ENCODE results near the gene PEX7. TPM values are rescaled to one million over a fixed set of nuclear protein-coding genes. Genes with fewer than 3 reads are reported as not detected.

PEX7 gene
- total RNA-seq, 1 experiment from 2014 or later: 11.4 TPM

DNA sequence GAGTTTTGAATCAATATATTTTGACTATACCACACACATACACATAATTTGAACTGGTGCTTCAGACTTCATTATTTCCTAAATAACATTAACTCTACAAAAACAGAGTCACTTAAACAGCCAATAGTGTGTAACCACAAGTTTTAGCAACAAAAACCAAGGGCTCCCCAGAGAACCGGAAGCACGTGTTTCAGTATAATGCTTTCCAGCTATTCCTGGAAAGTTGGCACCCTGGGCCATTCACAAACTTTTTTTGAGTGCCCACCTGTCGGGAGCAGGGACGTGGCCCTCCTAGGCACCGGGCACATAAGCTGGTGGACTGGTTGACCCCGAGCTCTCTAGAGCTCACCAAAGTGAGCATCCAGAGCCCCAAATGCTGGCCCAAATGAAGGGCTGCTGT lies 97.8 kb downstream of the PEX7 start:
- no peaks in the 10 kb centered on the region; the same call in 1 of the 2 replicates for H3K9me3 ChIP-seq (replicated peaks)
- no peaks in the 10 kb centered on the region for H3K36me3 ChIP-seq
- peaks cover 47% of the 10 kb centered on the region for H3K27me3 ChIP-seq (replicated peaks)
- DNase-seq (ENCODE audit: low read depth in 1 of 2, low spot score in 2 of 2): no peak
- no peak overlapping the region for H3K27ac ChIP-seq
- peaks cover 18% of the 10 kb centered on the region for H3K4me1 ChIP-seq (replicated peaks)
- H3K4me3 ChIP-seq: no peak overlapping the region

DNA sequence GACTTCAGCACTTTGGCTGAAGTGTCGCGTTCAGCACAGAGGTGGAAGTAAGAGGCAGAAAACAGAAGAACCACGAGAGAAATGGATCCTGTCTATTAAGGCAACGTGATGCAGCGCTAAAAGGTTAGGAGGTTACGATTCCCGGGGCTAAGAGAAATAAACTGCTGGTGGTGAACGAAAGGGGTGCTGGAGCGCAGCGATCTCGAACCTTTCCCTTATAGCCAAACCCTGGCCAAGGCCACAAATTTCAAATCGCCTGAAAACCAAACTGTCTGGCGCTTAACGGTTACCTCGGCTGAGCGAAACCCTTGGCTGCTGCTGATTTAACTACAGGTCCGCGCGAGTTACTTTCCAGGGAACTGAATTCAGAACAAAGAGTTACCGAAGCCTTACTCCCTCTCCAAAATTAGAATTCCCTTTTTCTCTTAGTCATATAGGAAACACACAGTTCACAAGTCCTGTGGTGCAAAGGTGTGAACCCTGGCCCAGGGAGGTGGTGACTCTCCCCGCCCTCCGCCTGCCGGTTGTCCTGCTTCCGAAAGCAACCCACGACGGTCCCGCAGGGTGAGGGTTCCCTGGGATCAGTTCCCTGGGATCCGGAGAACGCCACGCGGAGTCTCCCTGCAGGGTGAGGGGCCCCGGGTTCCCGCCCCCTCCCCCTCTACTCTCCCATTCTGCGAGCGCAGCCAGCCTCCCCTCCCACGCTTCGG lies 98.4 kb downstream of the PEX7 start:
- H3K36me3 ChIP-seq: no peaks in the 10 kb centered on the region
- no peaks in the 10 kb centered on the region; the same call in 1 of the 2 replicates for H3K9me3 ChIP-seq (replicated peaks)
- H3K27me3 ChIP-seq (replicated peaks): peaks cover 47% of the 10 kb centered on the region
- no peak overlapping the region for H3K27ac ChIP-seq
- peak overlapping the region; percentile 38 for H3K4me3 ChIP-seq
- no peak for DNase-seq (ENCODE audit: low read depth in 1 of 2, low spot score in 2 of 2)
- peaks cover 18% of the 10 kb centered on the region for H3K4me1 ChIP-seq (replicated peaks)

DNA sequence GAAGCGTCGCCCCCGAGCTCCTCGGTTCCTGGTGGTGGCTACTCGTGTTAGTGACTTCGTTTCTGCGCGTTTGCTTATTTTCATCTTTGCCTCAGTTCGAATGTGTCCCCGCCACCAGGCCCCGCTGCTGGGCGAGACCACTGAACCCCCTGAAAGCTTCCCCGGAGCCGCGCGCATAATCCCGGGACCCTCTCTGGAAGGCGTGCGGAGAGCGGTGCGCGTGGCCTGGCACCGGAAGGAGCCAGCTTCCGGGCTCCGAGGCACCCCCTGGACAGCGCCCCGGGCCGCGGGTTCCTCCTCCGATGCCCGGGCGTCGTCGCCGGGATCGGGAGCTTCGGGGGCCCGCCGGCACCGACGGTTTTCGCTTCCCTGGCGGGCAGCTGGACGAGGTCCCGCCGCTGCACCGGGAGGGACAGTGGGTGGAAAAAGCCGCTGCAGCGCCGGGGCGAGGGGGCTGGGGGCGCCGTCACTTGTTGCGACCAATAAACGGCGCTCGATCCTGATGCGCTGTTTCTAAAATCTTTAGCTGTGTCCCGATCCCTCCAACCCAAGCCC lies 99.1 kb downstream of the PEX7 start:
- no peaks in the 10 kb centered on the region; the same call in 1 of the 2 replicates for H3K9me3 ChIP-seq (replicated peaks)
- no peaks in the 10 kb centered on the region for H3K36me3 ChIP-seq
- H3K27me3 ChIP-seq (replicated peaks): peaks cover 47% of the 10 kb centered on the region
- peak overlapping the region; percentile 38 for H3K4me3 ChIP-seq
- H3K4me1 ChIP-seq (replicated peaks): peaks cover 18% of the 10 kb centered on the region
- H3K27ac ChIP-seq: no peak overlapping the region
- DNase-seq (ENCODE audit: low read depth in 1 of 2, low spot score in 2 of 2): peak in 1 of 2 experiments; percentile 19

DNA sequence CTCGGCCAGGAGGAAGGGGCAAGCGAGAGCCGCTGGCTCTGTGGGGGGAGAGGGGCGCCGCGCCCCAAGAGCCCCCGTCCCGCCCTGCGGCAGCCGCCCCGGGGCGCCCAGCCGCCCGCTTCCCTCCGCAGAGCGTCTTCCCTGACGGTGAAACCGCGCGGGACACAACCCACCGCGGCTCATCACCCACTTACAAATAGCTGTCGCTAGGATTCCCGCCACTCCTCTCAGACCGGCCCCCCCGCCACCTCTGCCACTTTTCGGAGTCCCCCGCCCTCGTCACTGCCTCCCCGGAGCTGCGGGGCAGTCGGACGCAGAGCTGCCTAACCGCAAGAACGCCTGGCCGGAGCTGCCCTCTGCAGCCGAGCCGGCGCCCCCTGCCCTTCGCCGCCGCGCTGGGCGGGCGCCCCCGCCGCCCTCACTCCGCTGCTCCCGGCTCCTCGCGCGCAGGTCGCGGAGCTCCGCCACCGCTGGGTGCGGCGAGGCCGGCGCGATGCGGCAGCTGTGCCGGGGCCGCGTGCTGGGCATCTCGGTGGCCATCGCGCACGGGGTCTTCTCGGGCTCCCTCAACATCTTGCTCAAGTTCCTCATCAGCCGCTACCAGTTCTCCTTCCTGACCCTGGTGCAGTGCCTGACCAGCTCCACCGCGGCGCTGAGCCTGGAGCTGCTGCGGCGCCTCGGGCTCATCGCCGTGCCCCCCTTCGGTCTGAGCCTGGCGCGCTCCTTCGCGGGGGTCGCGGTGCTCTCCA lies 99.7 kb downstream of the PEX7 start, which contains the start of gene SLC35D3:
Gene SLC35D3 (plus strand): TSS at position 366 of the 749 bp plus-strand sequence. CDS start 128 bp downstream, at position 494.
- H3K27ac ChIP-seq: no peak within 1 kb of the TSS
- peaks cover 18% of the 10 kb centered on the region for H3K4me1 ChIP-seq (replicated peaks)
- peak within 1 kb of the TSS; percentile 38 for H3K4me3 ChIP-seq
- no peaks in the 10 kb centered on the region; the same call in 1 of the 2 replicates for H3K9me3 ChIP-seq (replicated peaks)
- DNase-seq (ENCODE audit: low read depth in 1 of 2, low spot score in 2 of 2): peak; percentile 22 to 45
- H3K36me3 ChIP-seq: no peaks in the 10 kb centered on the region
- peaks cover 47% of the 10 kb centered on the region for H3K27me3 ChIP-seq (replicated peaks)

DNA sequence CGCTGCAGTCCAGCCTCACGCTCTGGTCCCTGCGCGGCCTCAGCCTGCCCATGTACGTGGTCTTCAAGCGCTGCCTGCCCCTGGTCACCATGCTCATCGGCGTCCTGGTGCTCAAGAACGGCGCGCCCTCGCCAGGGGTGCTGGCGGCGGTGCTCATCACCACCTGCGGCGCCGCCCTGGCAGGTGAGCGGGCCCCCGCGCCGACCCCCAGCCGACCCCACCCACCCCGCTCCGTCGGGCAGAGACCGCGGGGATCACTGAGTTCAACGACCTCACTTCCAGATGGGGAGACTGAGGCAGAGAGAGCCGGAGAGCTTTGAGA lies 100.3 kb downstream of the PEX7 start:
- Histone ChIP-seq H3K4me3 (peak overlapping the region; percentile 38), H3K36me3 (no peaks in the 10 kb centered on the region), H3K9me3 (replicated peaks) (no peaks in the 10 kb centered on the region; the same call in 1 of the 2 replicates), H3K27ac (no peak overlapping the region), H3K4me1 (replicated peaks) (peaks cover 18% of the 10 kb centered on the region), H3K27me3 (replicated peaks) (peaks cover 47% of the 10 kb centered on the region)
- DNase-seq (ENCODE audit: low read depth in 1 of 2, low spot score in 2 of 2): no peak

DNA sequence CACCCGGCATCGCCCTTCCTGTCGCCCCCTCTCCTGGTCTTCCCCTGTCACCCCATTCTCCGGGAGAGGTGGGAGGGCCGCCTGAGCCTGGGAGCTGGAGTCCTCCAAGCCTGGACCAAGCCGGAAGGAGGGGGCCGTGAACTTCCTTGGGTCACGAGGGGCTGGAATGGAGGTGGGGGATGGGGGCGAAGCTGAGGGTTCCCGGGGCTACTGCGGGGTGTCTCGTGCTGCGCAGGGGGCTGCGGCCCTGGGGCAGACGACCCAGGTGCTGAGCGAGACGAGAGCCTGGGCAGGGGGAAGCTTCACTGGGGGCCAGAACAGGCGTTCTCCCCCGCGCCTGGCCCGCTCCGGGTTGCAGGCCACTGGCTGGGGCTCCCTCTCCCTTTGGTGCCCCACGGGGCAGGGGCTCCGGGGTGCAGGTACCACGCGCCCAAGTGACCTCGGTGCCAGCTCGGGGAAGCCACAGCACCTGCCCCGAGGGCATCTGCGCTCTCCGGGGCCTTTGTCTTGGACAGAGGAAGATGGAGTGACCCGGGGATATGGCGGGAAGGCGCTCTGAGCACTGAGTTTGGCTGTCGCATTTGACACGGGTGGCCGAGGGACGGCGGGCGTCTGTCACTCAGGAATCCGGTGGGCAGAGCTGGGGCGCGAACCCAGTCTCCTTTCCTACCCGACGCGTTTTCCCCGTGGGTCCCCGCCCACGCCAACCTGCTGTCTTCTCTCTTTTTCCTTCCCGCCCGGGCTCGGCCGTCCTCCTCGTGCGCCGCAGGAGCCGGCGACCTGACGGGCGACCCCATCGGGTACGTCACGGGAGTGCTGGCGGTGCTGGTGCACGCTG lies 100.9 kb downstream of the PEX7 start:
- Histone ChIP-seq H3K4me3 (no peak overlapping the region), H3K4me1 (replicated peaks) (peaks cover 18% of the 10 kb centered on the region), H3K36me3 (no peaks in the 10 kb centered on the region), H3K9me3 (replicated peaks) (no peaks in the 10 kb centered on the region; the same call in 1 of the 2 replicates), H3K27ac (no peak overlapping the region), H3K27me3 (replicated peaks) (peaks cover 47% of the 10 kb centered on the region)
- DNase-seq (ENCODE audit: low read depth in 1 of 2, low spot score in 2 of 2): peak in 1 of 2 experiments; percentile 41

DNA sequence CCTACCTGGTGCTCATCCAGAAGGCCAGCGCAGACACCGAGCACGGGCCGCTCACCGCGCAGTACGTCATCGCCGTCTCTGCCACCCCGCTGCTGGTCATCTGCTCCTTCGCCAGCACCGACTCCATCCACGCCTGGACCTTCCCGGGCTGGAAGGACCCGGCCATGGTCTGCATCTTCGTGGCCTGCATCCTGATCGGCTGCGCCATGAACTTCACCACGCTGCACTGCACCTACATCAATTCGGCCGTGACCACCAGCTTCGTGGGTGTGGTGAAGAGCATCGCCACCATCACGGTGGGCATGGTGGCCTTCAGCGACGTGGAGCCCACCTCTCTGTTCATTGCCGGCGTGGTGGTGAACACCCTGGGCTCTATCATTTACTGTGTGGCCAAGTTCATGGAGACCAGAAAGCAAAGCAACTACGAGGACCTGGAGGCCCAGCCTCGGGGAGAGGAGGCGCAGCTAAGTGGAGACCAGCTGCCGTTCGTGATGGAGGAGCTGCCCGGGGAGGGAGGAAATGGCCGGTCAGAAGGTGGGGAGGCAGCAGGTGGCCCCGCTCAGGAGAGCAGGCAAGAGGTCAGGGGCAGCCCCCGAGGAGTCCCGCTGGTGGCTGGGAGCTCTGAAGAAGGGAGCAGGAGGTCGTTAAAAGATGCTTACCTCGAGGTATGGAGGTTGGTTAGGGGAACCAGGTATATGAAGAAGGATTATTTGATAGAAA lies 101.7 kb downstream of the PEX7 start:
- Histone ChIP-seq H3K9me3 (replicated peaks) (no peaks in the 10 kb centered on the region; the same call in 1 of the 2 replicates), H3K27ac (no peak overlapping the region)
- no peak for DNase-seq (ENCODE audit: low read depth in 1 of 2, low spot score in 2 of 2)

DNA sequence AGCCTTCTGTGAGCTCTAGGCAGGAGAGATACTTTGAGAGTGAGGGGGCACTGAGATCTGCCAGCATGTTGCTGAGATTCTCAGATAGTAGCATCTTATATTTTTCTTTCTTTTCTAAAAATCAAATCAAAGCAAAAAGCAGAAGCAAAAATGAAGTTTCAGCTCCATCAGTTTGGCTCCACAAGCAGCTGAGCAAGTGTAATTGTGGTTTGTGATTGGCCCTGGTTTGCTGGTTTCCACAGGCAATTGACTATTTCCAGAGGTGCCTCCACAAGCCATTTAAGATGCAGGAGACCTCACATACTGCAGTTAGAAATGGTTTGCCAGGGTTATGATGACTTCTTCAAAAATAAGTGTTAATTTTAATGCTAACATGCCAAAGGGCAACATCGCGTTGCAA lies 104.0 kb downstream of the PEX7 start:
- H3K9me3 ChIP-seq (replicated peaks): no peaks in the 10 kb centered on the region; the same call in 1 of the 2 replicates
- no peak overlapping the region for H3K4me3 ChIP-seq
- H3K27me3 ChIP-seq (replicated peaks): peaks cover 27% of the 10 kb centered on the region
- no peak overlapping the region for H3K27ac ChIP-seq
- no peak for DNase-seq (ENCODE audit: low read depth in 1 of 2, low spot score in 2 of 2)
- H3K36me3 ChIP-seq: no peaks in the 10 kb centered on the region
- peaks cover 12% of the 10 kb centered on the region for H3K4me1 ChIP-seq (replicated peaks)

More for the DNA sequence above, 101.7 kb downstream of the PEX7 start:
- H3K4me1 ChIP-seq (replicated peaks): peaks cover 18% of the 10 kb centered on the region
- H3K27me3 ChIP-seq (replicated peaks): peaks cover 47% of the 10 kb centered on the region
- no peaks in the 10 kb centered on the region for H3K36me3 ChIP-seq
- no peak overlapping the region for H3K4me3 ChIP-seq

DNA sequence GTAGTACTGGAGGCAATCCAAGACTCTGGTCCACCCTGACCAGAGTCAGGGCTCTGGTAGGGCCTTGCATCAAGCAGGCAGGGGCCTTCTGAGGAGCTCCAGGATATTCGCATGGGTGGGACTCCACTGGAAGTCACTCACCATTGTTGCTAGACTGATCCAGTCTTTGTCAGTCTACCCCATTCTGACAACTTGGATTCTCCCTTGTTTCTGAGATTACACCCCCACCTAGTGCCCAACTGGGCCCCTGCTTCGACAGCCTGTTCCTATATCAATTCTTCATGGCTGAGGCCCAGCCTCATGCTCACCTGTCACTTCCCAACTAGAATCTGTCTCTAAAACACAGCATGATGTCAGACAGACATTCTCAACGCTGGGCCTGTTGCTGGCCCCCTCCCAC lies 104.9 kb downstream of the PEX7 start:
- DNase-seq (ENCODE audit: low read depth in 1 of 2, low spot score in 2 of 2): no peak
- peaks cover 3% of the 10 kb centered on the region for H3K4me1 ChIP-seq (replicated peaks)
- no peak overlapping the region for H3K27ac ChIP-seq
- peaks cover 18% of the 10 kb centered on the region for H3K27me3 ChIP-seq (replicated peaks)
- H3K4me3 ChIP-seq: no peak overlapping the region
- H3K36me3 ChIP-seq: no peaks in the 10 kb centered on the region
- no peaks in the 10 kb centered on the region for H3K9me3 ChIP-seq (replicated peaks)

DNA sequence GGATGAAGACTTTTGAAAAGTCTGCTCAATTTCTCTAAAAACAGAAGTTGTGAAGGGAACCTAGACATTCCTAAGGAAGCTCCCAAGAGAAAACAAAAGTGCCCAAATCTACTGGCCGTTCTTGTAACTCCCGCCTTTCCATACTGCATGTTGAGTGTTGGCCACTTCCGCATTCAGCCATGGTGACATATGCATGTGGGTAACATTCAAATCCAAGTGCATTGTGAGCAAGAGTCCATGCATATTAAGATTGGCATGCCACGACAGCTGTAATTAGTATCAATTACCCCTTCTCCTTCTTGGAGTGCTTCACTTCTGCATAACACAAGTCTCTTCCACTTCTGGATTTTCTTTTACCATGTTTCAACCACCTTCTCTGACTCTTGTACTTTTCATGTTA lies 108.1 kb downstream of the PEX7 start:
- no peak overlapping the region for H3K4me3 ChIP-seq
- no peaks in the 10 kb centered on the region for H3K36me3 ChIP-seq
- H3K4me1 ChIP-seq (replicated peaks): no peaks in the 10 kb centered on the region
- no peak overlapping the region for H3K27ac ChIP-seq
- no peak for DNase-seq (ENCODE audit: low read depth in 1 of 2, low spot score in 2 of 2)
- no peaks in the 10 kb centered on the region for H3K27me3 ChIP-seq (replicated peaks)
- no peaks in the 10 kb centered on the region for H3K9me3 ChIP-seq (replicated peaks)

DNA sequence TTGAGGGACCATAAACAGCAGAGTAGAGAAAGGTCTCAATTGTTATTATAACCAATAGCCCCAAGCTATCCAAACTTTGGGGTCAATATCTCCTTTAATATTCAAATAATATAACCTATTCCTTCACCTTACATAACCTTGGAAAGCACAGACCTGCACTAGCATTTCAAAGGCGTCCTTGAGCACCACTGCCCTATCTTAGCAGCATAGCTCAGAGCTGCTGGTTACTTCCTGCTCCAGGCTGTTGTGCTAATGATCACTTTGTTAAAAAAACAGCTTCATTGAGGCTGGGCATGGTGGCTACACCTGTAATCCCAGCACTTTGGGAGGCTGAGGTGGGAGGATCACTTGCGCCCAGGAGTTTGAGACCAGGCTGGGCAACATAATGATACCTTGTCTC lies 110.2 kb downstream of the PEX7 start:
- Histone ChIP-seq H3K36me3 (no peaks in the 10 kb centered on the region), H3K4me1 (replicated peaks) (no peaks in the 10 kb centered on the region), H3K4me3 (no peak overlapping the region), H3K27me3 (replicated peaks) (no peaks in the 10 kb centered on the region), H3K27ac (no peak overlapping the region), H3K9me3 (replicated peaks) (no peaks in the 10 kb centered on the region)
- DNase-seq (ENCODE audit: low read depth in 1 of 2, low spot score in 2 of 2): no peak

DNA sequence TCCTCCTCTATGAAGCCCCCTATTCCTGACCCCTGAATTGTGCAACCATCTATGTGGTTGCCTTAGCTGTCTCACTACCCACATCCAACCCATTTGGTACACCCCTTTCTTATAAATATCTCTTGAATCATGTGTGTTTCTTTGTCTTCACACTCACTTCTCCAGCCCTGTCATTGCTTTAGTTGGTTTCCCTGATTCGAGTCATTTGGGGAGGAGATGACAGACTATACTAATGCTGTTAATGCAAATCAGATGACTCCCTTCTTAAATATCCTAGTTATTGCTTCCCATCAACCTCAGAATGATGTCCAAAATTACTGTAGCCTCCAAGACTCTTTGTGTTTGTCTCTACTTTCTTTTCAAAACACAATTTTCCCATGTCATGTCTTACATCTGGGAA lies 122.7 kb downstream of the PEX7 start:
- Histone ChIP-seq H3K36me3 (no peaks in the 10 kb centered on the region), H3K9me3 (replicated peaks) (no peaks in the 10 kb centered on the region), H3K27me3 (replicated peaks) (no peaks in the 10 kb centered on the region), H3K4me1 (replicated peaks) (no peaks in the 10 kb centered on the region), H3K4me3 (no peak overlapping the region), H3K27ac (no peak overlapping the region)
- no peak for DNase-seq (ENCODE audit: low read depth in 1 of 2, low spot score in 2 of 2)

DNA sequence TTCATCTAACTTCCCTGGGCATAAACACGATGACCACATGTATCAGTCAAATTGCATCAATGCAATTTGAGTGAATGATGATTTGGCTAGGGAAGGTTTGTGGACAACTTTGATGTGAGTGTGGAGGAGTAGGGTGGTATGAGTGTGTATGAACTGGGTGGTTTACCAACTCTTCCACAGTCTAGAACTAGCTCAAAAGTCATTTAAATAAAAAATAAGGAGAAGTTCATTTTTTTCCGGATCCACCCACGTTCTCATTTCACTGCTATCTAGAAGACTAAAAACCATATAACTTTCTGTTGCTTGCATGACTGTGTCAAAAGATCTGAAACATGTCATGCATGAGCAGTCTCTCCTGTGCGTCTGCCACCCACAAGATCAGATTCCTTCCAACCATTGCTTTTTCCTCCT lies 123.3 kb downstream of the PEX7 start:
- Histone ChIP-seq H3K9me3 (replicated peaks) (no peaks in the 10 kb centered on the region), H3K27ac (no peak overlapping the region), H3K36me3 (no peaks in the 10 kb centered on the region), H3K4me1 (replicated peaks) (no peaks in the 10 kb centered on the region), H3K4me3 (no peak overlapping the region), H3K27me3 (replicated peaks) (no peaks in the 10 kb centered on the region)
- no peak for DNase-seq (ENCODE audit: low read depth in 1 of 2, low spot score in 2 of 2)
